ENCODE measurements around the gene TRIP13. TPM values are rescaled to one million over a fixed set of nuclear protein-coding genes. Genes with fewer than 3 reads are reported as not detected.
A peak's percentile ranks its signal among the peaks of the same experiment; 100 is the strongest.

TRIP13 gene
- polyA plus RNA-seq, 5 donors: 9.7 to 16.5 (median 14.3) TPM

- no peak for DNase-seq
Observed at GRCh38 chr5:951940-952596, 59.4 kb downstream of the TRIP13 start.

GRCh38 chr5:952597-953271 lies 60.0 kb downstream of the TRIP13 start:
- DNase-seq: no peak

GRCh38 chr5:953535-954449 lies 61.1 kb downstream of the TRIP13 start:
- no peak for DNase-seq

GRCh38 chr5:955886-956761 lies 63.4 kb downstream of the TRIP13 start:
- DNase-seq: no peak

GRCh38 chr5:956941-957747 lies 64.5 kb downstream of the TRIP13 start:
- DNase-seq: peak; percentile 77 to 83

GRCh38 chr5:957748-958485 lies 65.2 kb downstream of the TRIP13 start:
- no peak for DNase-seq

GRCh38 chr5:958701-959571 lies 66.3 kb downstream of the TRIP13 start:
- peak; percentile 72 for DNase-seq

GRCh38 chr5:959581-960531 lies 67.2 kb downstream of the TRIP13 start:
- no peak for DNase-seq

- DNase-seq: no peak
Observed at GRCh38 chr5:960551-960950, 67.9 kb downstream of the TRIP13 start.

- DNase-seq: no peak
Observed at GRCh38 chr5:961002-961710, 68.5 kb downstream of the TRIP13 start.

- no peak for DNase-seq
Observed at GRCh38 chr5:961711-962240, 69.1 kb downstream of the TRIP13 start.

- no peak for DNase-seq
Observed at GRCh38 chr5:962386-962785, 69.7 kb downstream of the TRIP13 start.

- no peak for DNase-seq
Observed at GRCh38 chr5:962801-963200, 70.1 kb downstream of the TRIP13 start.

GRCh38 chr5:963310-963672 lies 70.6 kb downstream of the TRIP13 start:
- DNase-seq: no peak

- peak; percentile 84 to 88 for DNase-seq
Observed at GRCh38 chr5:963673-964531, 71.2 kb downstream of the TRIP13 start.

- DNase-seq: no peak
Observed at GRCh38 chr5:964821-965220, 72.1 kb downstream of the TRIP13 start.
